ENCODE measurements around the gene ZSCAN26.
"Not testable (repeated sequence)": the region's sequence is repeated elsewhere in the genome, so short reads cannot be mapped to it uniquely, and the experiment has no call there.

The ZSCAN26 gene

GRCh38 chr6:28303570-28303969 is 36.6 kb downstream of the ZSCAN26 start:
- no peak for ATAC-seq
- no peak for TF ChIP-seq CSDC2 (CRISPR knock-in tag; IDR thresholded peaks at IDR 0.05)

- not testable (repeated sequence) for ATAC-seq
Measured at GRCh38 chr6:28306363-28306762, 39.4 kb downstream of the ZSCAN26 start.

GRCh38 chr6:28311139-28311823 is 44.3 kb downstream of the ZSCAN26 start:
- no peak for ATAC-seq
- TF ChIP-seq BACH2 (CRISPR knock-in tag; IDR thresholded peaks at IDR 0.05; ENCODE audit: borderline replicate concordance) = no peak
- TF ChIP-seq TSHZ2 (CRISPR knock-in tag; IDR thresholded peaks at IDR 0.05) = no peak
- no peak for TF ChIP-seq ARNTL (CRISPR knock-in tag; IDR thresholded peaks at IDR 0.05; ENCODE audit: borderline replicate concordance, low read depth)
- TF ChIP-seq ESRRG (CRISPR knock-in tag; IDR thresholded peaks at IDR 0.05) = no peak
- no peak for TF ChIP-seq ZC3H10 (CRISPR knock-in tag; IDR thresholded peaks at IDR 0.05)

- no peak for ATAC-seq
- TF ChIP-seq ESRRG (CRISPR knock-in tag; IDR thresholded peaks at IDR 0.05) = no peak
- TF ChIP-seq OSR1 (CRISPR knock-in tag; IDR thresholded peaks at IDR 0.05) = no peak
- no peak for TF ChIP-seq GLIS3 (CRISPR knock-in tag; IDR thresholded peaks at IDR 0.05)
- TF ChIP-seq ZC3H10 (CRISPR knock-in tag; IDR thresholded peaks at IDR 0.05) = no peak
- no peak for TF ChIP-seq ZNF8 (CRISPR knock-in tag; IDR thresholded peaks at IDR 0.05)
- TF ChIP-seq CSRNP3 (CRISPR knock-in tag; IDR thresholded peaks at IDR 0.05) = no peak
- no peak for TF ChIP-seq ISL1 (CRISPR knock-in tag; IDR thresholded peaks at IDR 0.05)
- TF ChIP-seq RARB (CRISPR knock-in tag; IDR thresholded peaks at IDR 0.05) = no peak
- TF ChIP-seq SNAI2 (CRISPR knock-in tag; IDR thresholded peaks at IDR 0.05) = no peak
- TF ChIP-seq TCF4 (CRISPR knock-in tag; IDR thresholded peaks at IDR 0.05; ENCODE audit: borderline replicate concordance) = no peak
- TF ChIP-seq POU6F1 (CRISPR knock-in tag; IDR thresholded peaks at IDR 0.05; ENCODE audit: borderline replicate concordance, low read depth) = no peak
- TF ChIP-seq ZNF565 (CRISPR knock-in tag; conservative IDR thresholded peaks at IDR 0.05; ENCODE audit: low read depth) = no peak
- TF ChIP-seq ZFP30 (CRISPR knock-in tag; IDR thresholded peaks at IDR 0.05) = no peak
- no peak for TF ChIP-seq ZNF70 (CRISPR knock-in tag; IDR thresholded peaks at IDR 0.05)
- no peak for TF ChIP-seq TSHZ2 (CRISPR knock-in tag; IDR thresholded peaks at IDR 0.05)
Measured at GRCh38 chr6:28312939-28313338, 46.0 kb downstream of the ZSCAN26 start.

- no peak for ATAC-seq
- TF ChIP-seq SNAI2 (CRISPR knock-in tag; IDR thresholded peaks at IDR 0.05) = no peak
- no peak for TF ChIP-seq ISL1 (CRISPR knock-in tag; IDR thresholded peaks at IDR 0.05)
- TF ChIP-seq TOX (CRISPR knock-in tag; IDR thresholded peaks at IDR 0.05; ENCODE audit: borderline replicate concordance) = no peak
- no peak for TF ChIP-seq ARNTL (CRISPR knock-in tag; IDR thresholded peaks at IDR 0.05; ENCODE audit: borderline replicate concordance, low read depth)
- TF ChIP-seq POU6F1 (CRISPR knock-in tag; IDR thresholded peaks at IDR 0.05; ENCODE audit: borderline replicate concordance, low read depth) = no peak
- TF ChIP-seq PPARA (CRISPR knock-in tag; IDR thresholded peaks at IDR 0.05; ENCODE audit: borderline replicate concordance) = no peak
- TF ChIP-seq RARB (CRISPR knock-in tag; IDR thresholded peaks at IDR 0.05) = no peak
- no peak for TF ChIP-seq ZNF70 (CRISPR knock-in tag; IDR thresholded peaks at IDR 0.05)
- TF ChIP-seq OSR1 (CRISPR knock-in tag; IDR thresholded peaks at IDR 0.05) = no peak
- no peak for TF ChIP-seq GLIS3 (CRISPR knock-in tag; IDR thresholded peaks at IDR 0.05)
Measured at GRCh38 chr6:28315628-28316027, 48.7 kb downstream of the ZSCAN26 start.

- not testable (repeated sequence) for ATAC-seq
Measured at GRCh38 chr6:28317866-28318265, 50.9 kb downstream of the ZSCAN26 start.
